Lower leg skin (tissue), 3 donors: ENCODE measurements around the gene MRPS2.

Source experiments
- POLR2A ChIP-seq, 2 donors: fragments of 450-650 bp; IDR thresholded peaks; one replicate each; pipeline ENCODE4 v1.6.1; 2016 to 2017; ENCODE audit warnings: antibody characterized with exemption in 2 of 2, mild to moderate bottlenecking in 1 of 2, moderate library complexity in 1 of 2
- TF ChIP-seq, protein P1 (sequence below), 3 donors: fragments of 450-650 bp; IDR thresholded peaks; one replicate each; pipeline ENCODE4 v1.5.1; 2016; ENCODE audit warnings: antibody characterized with exemption in 3 of 3, mild to moderate bottlenecking in 3 of 3, moderate library complexity in 2 of 3

GRCh38 chr9:135533674-135534073, 33.2 kb downstream of the MRPS2 start:
- TF ChIP-seq, protein P1, sequence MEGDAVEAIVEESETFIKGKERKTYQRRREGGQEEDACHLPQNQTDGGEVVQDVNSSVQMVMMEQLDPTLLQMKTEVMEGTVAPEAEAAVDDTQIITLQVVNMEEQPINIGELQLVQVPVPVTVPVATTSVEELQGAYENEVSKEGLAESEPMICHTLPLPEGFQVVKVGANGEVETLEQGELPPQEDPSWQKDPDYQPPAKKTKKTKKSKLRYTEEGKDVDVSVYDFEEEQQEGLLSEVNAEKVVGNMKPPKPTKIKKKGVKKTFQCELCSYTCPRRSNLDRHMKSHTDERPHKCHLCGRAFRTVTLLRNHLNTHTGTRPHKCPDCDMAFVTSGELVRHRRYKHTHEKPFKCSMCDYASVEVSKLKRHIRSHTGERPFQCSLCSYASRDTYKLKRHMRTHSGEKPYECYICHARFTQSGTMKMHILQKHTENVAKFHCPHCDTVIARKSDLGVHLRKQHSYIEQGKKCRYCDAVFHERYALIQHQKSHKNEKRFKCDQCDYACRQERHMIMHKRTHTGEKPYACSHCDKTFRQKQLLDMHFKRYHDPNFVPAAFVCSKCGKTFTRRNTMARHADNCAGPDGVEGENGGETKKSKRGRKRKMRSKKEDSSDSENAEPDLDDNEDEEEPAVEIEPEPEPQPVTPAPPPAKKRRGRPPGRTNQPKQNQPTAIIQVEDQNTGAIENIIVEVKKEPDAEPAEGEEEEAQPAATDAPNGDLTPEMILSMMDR (IDR thresholded peaks at IDR 0.05): no peak
- TF ChIP-seq POLR2A (IDR thresholded peaks at IDR 0.05): no peak
